Hepatocyte (in vitro differentiated cells): ENCODE measurements around the gene C2orf92. TPM values are rescaled to one million over a fixed set of nuclear protein-coding genes. Genes with fewer than 3 reads are reported as not detected.
"Not testable (repeated sequence)": the region's sequence is repeated elsewhere in the genome, so short reads cannot be mapped to it uniquely, and the experiment has no call there.

ENCODE experiments used
- DNase-seq: peaks from one replicate; pipeline ENCODE4 v3.0.0-alpha.2; 2016; ENCODE audit warnings: low spot score
- H2AFZ ChIP-seq: fragments of 200-600 bp; sonication (generic); 2 replicates; pipeline ENCODE4 v1.6.0; 2016; ENCODE audit warnings: antibody characterized with exemption, mild to moderate bottlenecking
- H3K27ac ChIP-seq: fragments of 200-600 bp; sonication (generic); 2 replicates; pipeline ENCODE4 v1.5.1; 2016; ENCODE audit warnings: mild to moderate bottlenecking
- H3K27me3 ChIP-seq: fragments of 200-600 bp; sonication (generic); 2 replicates; pipeline ENCODE4 v1.6.1; 2016
- H3K36me3 ChIP-seq: fragments of 200-600 bp; sonication (generic); replicated peaks from 2 replicates; pipeline ENCODE4 v1.5.1; 2016; ENCODE audit warnings: low read depth; ENCODE audit not compliant: insufficient read depth
- H3K4me1 ChIP-seq: fragments of 200-600 bp; sonication (generic); 2 replicates; pipeline ENCODE4 v1.5.1; 2016; ENCODE audit warnings: mild to moderate bottlenecking, moderate library complexity; ENCODE audit not compliant: insufficient read depth
- H3K4me2 ChIP-seq: fragments of 200-600 bp; sonication (generic); 2 replicates; pipeline ENCODE4 v1.6.0; 2016
- H3K4me3 ChIP-seq: fragments of 200-600 bp; sonication (generic); 2 replicates; pipeline ENCODE4 v1.5.1; 2016; ENCODE audit warnings: mild to moderate bottlenecking
- H3K79me2 ChIP-seq: fragments of 200-600 bp; sonication (generic); 2 replicates; pipeline ENCODE4 v1.6.0; 2017; ENCODE audit warnings: mild to moderate bottlenecking
- H3K9me2 ChIP-seq: fragments of 200-600 bp; sonication (generic); replicated peaks from 2 replicates; pipeline ENCODE4 v1.6.0; 2017; ENCODE audit warnings: mild to moderate bottlenecking; ENCODE audit not compliant: insufficient read depth
- H3K9me3 ChIP-seq: fragments of 200-600 bp; sonication (generic); 2 replicates; pipeline ENCODE4 v1.5.1; 2016; ENCODE audit warnings: low read depth, mild to moderate bottlenecking
- H4K20me1 ChIP-seq: fragments of 200-600 bp; sonication (generic); 2 replicates; pipeline ENCODE4 v1.6.0; 2016; ENCODE audit warnings: mild to moderate bottlenecking; ENCODE audit not compliant: insufficient read depth, poor library complexity, severe bottlenecking
- CTCF ChIP-seq: fragments of 200-600 bp; sonication (generic); IDR thresholded peaks from 2 replicates; pipeline ENCODE4 v1.5.1; 2016; ENCODE audit warnings: antibody characterized with exemption, mild to moderate bottlenecking; ENCODE audit not compliant: poor library complexity
- EZH2 ChIP-seq: fragments of 200-600 bp; sonication (generic); IDR thresholded peaks from 2 replicates; pipeline ENCODE4 v1.6.1; 2016; ENCODE audit warnings: antibody characterized with exemption, mild to moderate bottlenecking, borderline replicate concordance
- EZH2phosphoT487 ChIP-seq: fragments of 200-600 bp; sonication (generic); IDR thresholded peaks from one replicate; pipeline ENCODE4 v1.6.1; 2018; ENCODE audit warnings: antibody characterized with exemption, mild to moderate bottlenecking, low read depth, moderate library complexity; ENCODE audit not compliant: unreplicated experiment, severe bottlenecking
- WGBS: methylation state at CpG from one replicate; pipeline ENCODE4 v1.1.6; 2016; ENCODE audit warnings: low lambda C conversion rate; ENCODE audit errors: missing lambda C conversion rate; 5-methylcytosine and 5-hydroxymethylcytosine counted together
- polyA plus RNA-seq: library from polyadenylated mRNA; unstranded; fragments of >200 nt; fragmentation: Nextera tagmentation; extraction: Ambion mirVana; gene quantifications from 2 replicates; pipeline ENCODE4 v1.2.1, GENCODE V29; 2016
- total RNA-seq: library from RNA; depleted of rRNA; stranded (reverse); fragments of >200 nt; gene quantifications from 2 replicates; pipeline ENCODE4 v1.2.3, GENCODE V29; 2014

C2orf92 gene
- total and polyA plus RNA-seq, 2 experiments from 2014 or later, result 2.1 to 4.5 TPM

DNA sequence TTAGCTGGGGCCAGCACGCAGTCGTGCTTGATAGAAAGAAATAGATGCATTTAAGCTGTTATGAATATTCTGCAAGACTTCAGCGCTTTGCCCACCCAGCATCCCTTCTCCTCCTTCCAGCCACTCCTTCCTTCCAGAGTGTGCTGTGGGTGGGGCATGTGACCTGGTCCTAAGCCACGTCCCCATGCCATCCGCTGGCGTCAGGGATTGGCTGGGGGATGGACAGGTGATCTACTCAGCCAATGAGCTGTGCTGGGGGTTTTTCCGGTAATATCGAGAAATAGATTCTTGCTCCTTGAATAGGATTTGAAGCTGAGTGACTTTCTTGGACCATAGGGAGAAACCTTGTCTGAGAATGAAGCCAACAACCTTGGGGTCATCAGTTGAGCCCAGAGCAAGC, 39.1 kb downstream of the C2orf92 start:
- Histone ChIP-seq H3K4me3 (no peak overlapping the region), H2AFZ (no peak overlapping the region)

DNA sequence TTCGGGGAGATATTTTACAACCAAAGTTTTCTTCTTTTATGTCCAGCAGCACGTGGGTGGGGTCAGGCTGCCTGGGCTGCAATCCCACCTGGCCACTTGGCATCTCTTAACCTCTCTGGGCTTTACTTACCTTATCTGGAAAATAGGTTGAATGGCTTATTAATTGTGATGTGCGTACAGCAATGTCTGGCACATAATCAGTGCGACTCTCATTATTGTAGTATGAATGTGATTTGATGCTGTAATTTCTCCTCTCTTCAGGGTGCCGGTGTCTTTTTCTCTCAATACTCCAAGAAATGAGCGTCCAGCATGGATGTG, 41.8 kb downstream of the C2orf92 start:
- H3K4me3 ChIP-seq, result no peak overlapping the region
- no peak overlapping the region for H3K27ac ChIP-seq
- no peaks in the 10 kb centered on the region for H3K4me1 ChIP-seq
- H3K4me2 ChIP-seq, result no peak overlapping the region
- no peak for TF ChIP-seq EZH2
- TF ChIP-seq CTCF, result no peak
- no peak for TF ChIP-seq EZH2phosphoT487
- 68% methylated on average over 6 of the region's 6 CpGs for WGBS
- no peak for DNase-seq
- H3K9me2 ChIP-seq, result no peaks in the 10 kb centered on the region
- H3K36me3 ChIP-seq, result no peaks in the 10 kb centered on the region
- no peak overlapping the region for H2AFZ ChIP-seq
- H3K79me2 ChIP-seq, result no peaks in the 10 kb centered on the region
- no peaks in the 10 kb centered on the region for H4K20me1 ChIP-seq
- H3K9me3 ChIP-seq, result no peaks in the 10 kb centered on the region
- no peaks in the 10 kb centered on the region for H3K27me3 ChIP-seq

More for the DNA sequence above, 39.1 kb downstream of the C2orf92 start:
- H3K36me3 ChIP-seq, result no peaks in the 10 kb centered on the region
- H3K27ac ChIP-seq, result no peak overlapping the region
- H3K4me2 ChIP-seq, result no peak overlapping the region
- no peak for DNase-seq
- TF ChIP-seq EZH2phosphoT487 (no peak), EZH2 (no peak)
- no peaks in the 10 kb centered on the region for H3K27me3 ChIP-seq
- no peaks in the 10 kb centered on the region for H3K79me2 ChIP-seq
- no peaks in the 10 kb centered on the region for H4K20me1 ChIP-seq
- no peaks in the 10 kb centered on the region for H3K9me2 ChIP-seq
- no peaks in the 10 kb centered on the region for H3K9me3 ChIP-seq
- no peaks in the 10 kb centered on the region for H3K4me1 ChIP-seq
- WGBS, result 94% methylated on average over 8 of the region's 8 CpGs

DNA sequence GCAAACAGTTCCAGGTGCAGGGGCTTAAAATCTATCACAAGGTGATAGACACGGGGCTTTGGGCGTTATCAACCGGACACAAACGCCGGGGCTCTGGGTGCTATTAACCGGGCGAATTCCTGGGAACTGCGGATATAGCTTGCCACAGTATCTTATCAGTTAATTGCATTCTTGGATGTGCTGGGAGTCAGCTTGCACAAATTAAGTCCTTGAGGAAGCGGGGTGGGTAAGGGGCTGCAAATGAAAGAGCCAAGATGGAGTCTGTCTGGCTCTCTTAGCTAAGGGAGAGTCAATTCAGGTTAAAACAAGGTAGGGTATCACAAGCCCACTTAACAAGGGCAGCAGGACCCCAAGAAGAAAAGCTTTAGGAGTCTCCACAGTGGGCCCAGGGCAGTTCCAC, 42.7 kb downstream of the C2orf92 start:
- H2AFZ ChIP-seq, H3K9me3 ChIP-seq, H3K9me2 ChIP-seq, H3K27me3 ChIP-seq, DNase-seq, H3K4me1 ChIP-seq, H3K4me2 ChIP-seq, H3K27ac ChIP-seq, H3K36me3 ChIP-seq, H3K79me2 ChIP-seq, H4K20me1 ChIP-seq, H3K4me3 ChIP-seq: not testable (repeated sequence)
- 18% methylated on average over 9 of the region's 9 CpGs for WGBS

DNA sequence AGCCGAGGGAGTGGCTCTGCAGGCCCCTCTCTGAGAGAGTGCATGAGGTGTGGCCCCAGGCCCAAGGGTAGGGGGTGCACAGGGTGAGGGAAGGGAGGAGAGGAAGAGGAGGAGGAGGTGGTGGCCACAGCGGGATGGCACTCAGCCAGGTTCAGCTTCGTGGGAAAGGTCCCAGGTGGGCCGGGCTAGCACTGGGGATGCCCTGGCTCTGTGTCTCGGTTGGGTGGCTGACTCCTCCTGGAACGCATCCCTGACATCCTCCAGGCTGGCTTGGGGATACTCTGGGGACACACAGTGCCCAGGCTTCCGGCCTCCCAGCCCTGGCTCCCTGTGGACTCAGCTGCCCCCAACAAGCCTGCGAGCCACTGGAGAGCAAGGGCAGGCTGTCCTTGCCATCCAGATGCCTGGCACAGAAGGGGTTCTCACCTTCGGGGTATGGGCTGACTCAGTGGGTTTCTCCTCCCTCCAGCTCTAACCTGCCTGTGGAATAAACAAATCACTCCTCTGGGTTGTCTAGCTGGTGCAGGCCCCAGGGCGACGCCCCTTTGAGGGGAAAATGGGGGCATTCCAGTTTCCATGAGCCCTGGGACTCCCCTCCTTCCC, 43.3 kb downstream of the C2orf92 start:
- Histone ChIP-seq H3K27ac (no peak overlapping the region), H3K9me3 (no peaks in the 10 kb centered on the region), H3K79me2 (no peaks in the 10 kb centered on the region), H3K27me3 (no peaks in the 10 kb centered on the region), H2AFZ (no peak overlapping the region), H3K9me2 (no peaks in the 10 kb centered on the region), H3K36me3 (no peaks in the 10 kb centered on the region), H3K4me2 (no peak overlapping the region), H3K4me3 (no peak overlapping the region), H4K20me1 (no peaks in the 10 kb centered on the region), H3K4me1 (no peaks in the 10 kb centered on the region)
- 86% methylated on average over 11 of the region's 11 CpGs for WGBS
- no peak for TF ChIP-seq EZH2
- no peak for TF ChIP-seq EZH2phosphoT487
- no peak for TF ChIP-seq CTCF
- no peak for DNase-seq
